Spleen (tissue), 7 donors: ENCODE data around the gene MMD2.

Experiments
- POLR2A ChIP-seq, 3 donors: fragments of 450-650 bp; IDR thresholded peaks; one replicate each; pipeline ENCODE4 v1.5.1; 2017; ENCODE audit warnings: antibody characterized with exemption in 3 of 3, mild to moderate bottlenecking in 1 of 3
- TF ChIP-seq, protein P1 (sequence below), 11 experiments: fragments of 200-600 bp in 7 of 11; fragments of 450-650 bp in 4 of 11; sonication (generic) in 4 of 11; IDR thresholded peaks in 8 of 11; conservative IDR thresholded peaks in 3 of 11; 1 replicate in 7 of 11; 2 replicates in 4 of 11; pipeline versions ENCODE4 v1.4.0 to v1.8.0; 2016 to 2021; ENCODE audit warnings: antibody characterized with exemption in 11 of 11, inconsistent platforms in 4 of 11, mild to moderate bottlenecking in 1 of 11
- donor health status: DM: no; HTN: no; CAD: no; lungs with moderate emphysema.
- donor health status: DM: no; HTN: no; CAD: no.
- donor health status: DM: no; HTN: no; CAD: no.

DNA sequence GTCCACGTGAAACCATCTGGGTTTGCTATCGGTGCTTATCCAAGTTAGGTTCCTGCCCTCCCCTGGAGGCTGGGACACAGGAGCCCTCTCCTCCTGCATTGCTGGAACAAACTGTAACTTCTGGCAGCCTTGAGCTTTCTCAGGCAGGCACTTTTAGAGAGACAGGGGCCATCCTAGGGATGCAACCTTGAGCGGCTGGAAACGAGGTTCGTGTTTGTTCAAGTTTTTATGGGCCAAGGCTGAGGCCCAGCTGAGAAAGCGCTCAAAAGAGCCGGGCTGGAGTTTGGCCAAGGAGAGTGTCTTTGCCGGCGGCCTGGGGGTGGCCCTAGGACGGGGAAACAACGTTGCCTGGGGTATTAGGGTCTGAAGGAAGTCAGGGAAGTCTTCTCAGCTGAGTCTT, 5.5 kb upstream of the MMD2 start:
- TF ChIP-seq, protein P1, sequence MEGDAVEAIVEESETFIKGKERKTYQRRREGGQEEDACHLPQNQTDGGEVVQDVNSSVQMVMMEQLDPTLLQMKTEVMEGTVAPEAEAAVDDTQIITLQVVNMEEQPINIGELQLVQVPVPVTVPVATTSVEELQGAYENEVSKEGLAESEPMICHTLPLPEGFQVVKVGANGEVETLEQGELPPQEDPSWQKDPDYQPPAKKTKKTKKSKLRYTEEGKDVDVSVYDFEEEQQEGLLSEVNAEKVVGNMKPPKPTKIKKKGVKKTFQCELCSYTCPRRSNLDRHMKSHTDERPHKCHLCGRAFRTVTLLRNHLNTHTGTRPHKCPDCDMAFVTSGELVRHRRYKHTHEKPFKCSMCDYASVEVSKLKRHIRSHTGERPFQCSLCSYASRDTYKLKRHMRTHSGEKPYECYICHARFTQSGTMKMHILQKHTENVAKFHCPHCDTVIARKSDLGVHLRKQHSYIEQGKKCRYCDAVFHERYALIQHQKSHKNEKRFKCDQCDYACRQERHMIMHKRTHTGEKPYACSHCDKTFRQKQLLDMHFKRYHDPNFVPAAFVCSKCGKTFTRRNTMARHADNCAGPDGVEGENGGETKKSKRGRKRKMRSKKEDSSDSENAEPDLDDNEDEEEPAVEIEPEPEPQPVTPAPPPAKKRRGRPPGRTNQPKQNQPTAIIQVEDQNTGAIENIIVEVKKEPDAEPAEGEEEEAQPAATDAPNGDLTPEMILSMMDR (IDR thresholded peaks at IDR 0.05 in 8 of 11, conservative IDR thresholded peaks at IDR 0.05 in 3 of 11), result no peak
- TF ChIP-seq POLR2A (IDR thresholded peaks at IDR 0.05), result no peak
